GM23338 (cell line): ENCODE results near the gene ASZ1. TPM values are rescaled to one million over a fixed set of nuclear protein-coding genes. Genes with fewer than 3 reads are reported as not detected.
A peak's percentile ranks its signal among the peaks of the same experiment; 100 is the strongest.

Source experiments
- ATAC-seq: fragments of 200-7000 bp; cut with Tn5 transposase; 3 replicates; pipeline ENCODE4 v1.9.1; 2020
- DNase-seq: peaks from one replicate; pipeline ENCODE4 v3.0.0-alpha.2; 2015; ENCODE audit warnings: low spot score
- H2AFZ ChIP-seq: fragments of 200-600 bp; sonication (generic); 2 replicates; pipeline ENCODE4 v1.8.0; 2016; ENCODE audit warnings: antibody characterized with exemption, mild to moderate bottlenecking, moderate library complexity
- H3F3A ChIP-seq: fragments of 200-600 bp; sonication (generic); replicated peaks from 2 replicates; pipeline ENCODE4 v1.8.0; 2017; ENCODE audit warnings: antibody characterized with exemption, mixed run types, low read depth
- H3K27ac ChIP-seq: fragments of 200-600 bp; sonication (generic); 2 replicates; pipeline ENCODE4 v1.6.1; 2016; ENCODE audit warnings: low read depth
- H3K27me3 ChIP-seq: fragments of 200-600 bp; sonication (generic); 2 replicates; pipeline ENCODE4 v1.8.0; 2016; ENCODE audit warnings: mild to moderate bottlenecking, mixed run types, moderate library complexity; ENCODE audit not compliant: insufficient read depth
- H3K36me3 ChIP-seq: fragments of 200-600 bp; sonication (generic); 2 replicates; pipeline ENCODE4 v1.8.0; 2016; ENCODE audit warnings: mild to moderate bottlenecking; ENCODE audit not compliant: insufficient read depth
- H3K4me1 ChIP-seq: fragments of 200-600 bp; sonication (generic); 2 replicates; pipeline ENCODE4 v1.8.0; 2016; ENCODE audit warnings: mild to moderate bottlenecking, moderate library complexity; ENCODE audit not compliant: insufficient read depth
- H3K4me2 ChIP-seq: fragments of 200-600 bp; sonication (generic); 2 replicates; pipeline ENCODE4 v1.7.1; 2017; ENCODE audit warnings: mixed run types
- H3K4me3 ChIP-seq: fragments of 200-600 bp; sonication (generic); 2 replicates; pipeline ENCODE4 v1.6.1; 2016; ENCODE audit warnings: mixed run types
- H3K79me2 ChIP-seq: fragments of 200-600 bp; sonication (generic); replicated peaks from 2 replicates; pipeline ENCODE4 v1.8.0; 2017; ENCODE audit warnings: mild to moderate bottlenecking; ENCODE audit not compliant: insufficient read depth
- H3K9me2 ChIP-seq: fragments of 200-600 bp; sonication (generic); 2 replicates; pipeline ENCODE4 v1.8.0; 2017; ENCODE audit not compliant: insufficient read depth
- H4K20me1 ChIP-seq: fragments of 200-600 bp; sonication (generic); replicated peaks from 2 replicates; pipeline ENCODE4 v1.8.0; 2017; ENCODE audit warnings: mild to moderate bottlenecking; ENCODE audit not compliant: insufficient read depth
- H3K27ac Mint-ChIP-seq: 2 replicates; pipeline ENCODE4 v1.8.0; 2020; ENCODE audit warnings: inconsistent platforms, mild to moderate bottlenecking, moderate library complexity, mixed read lengths
- H3K27me3 Mint-ChIP-seq: 3 replicates; pipeline ENCODE4 v1.8.0; 2022; ENCODE audit warnings: low read depth, mild to moderate bottlenecking, moderate library complexity, mixed read lengths, inconsistent platforms; ENCODE audit not compliant: insufficient read depth, poor library complexity
- H3K36me3 Mint-ChIP-seq: 3 replicates; pipeline ENCODE4 v1.8.0; 2021; ENCODE audit warnings: low read depth, mild to moderate bottlenecking, inconsistent platforms, moderate library complexity, mixed read lengths
- H3K4me1 Mint-ChIP-seq: 3 replicates; pipeline ENCODE4 v1.8.0; 2020; ENCODE audit warnings: mild to moderate bottlenecking, inconsistent platforms, mixed read lengths
- H3K4me3 Mint-ChIP-seq: 3 replicates; pipeline ENCODE4 v1.8.0; 2021; ENCODE audit warnings: moderate library complexity, mild to moderate bottlenecking, inconsistent platforms, mixed read lengths
- H3K9me3 Mint-ChIP-seq: 3 replicates; pipeline ENCODE4 v1.8.0; 2020; ENCODE audit warnings: moderate library complexity, mild to moderate bottlenecking, inconsistent platforms, mixed read lengths
- CREB1 ChIP-seq: fragments of 250-450 bp; sonication (Bioruptor Pico); IDR thresholded peaks from 2 replicates; pipeline ENCODE4 v1.5.0; 2020; ENCODE audit warnings: low read depth, mild to moderate bottlenecking, moderate library complexity
- CTCF ChIP-seq, 2 experiments: fragments of 200-600 bp in 1 of 2; sonication (generic) in 1 of 2; conservative IDR thresholded peaks; 2 replicates each; pipeline versions ENCODE4 v1.5.1 to v1.6.1; 2016 to 2017; ENCODE audit warnings: antibody characterized with exemption in 2 of 2, low read depth in 2 of 2, mild to moderate bottlenecking in 2 of 2, moderate library complexity in 1 of 2
- REST ChIP-seq: IDR thresholded peaks from one replicate; pipeline ENCODE4 v1.6.1; 2018; ENCODE audit warnings: antibody characterized with exemption; ENCODE audit not compliant: unreplicated experiment
- polyA plus RNA-seq: library from polyadenylated mRNA; unstranded; fragments of >200 nt; fragmentation: Nextera tagmentation; extraction: Ambion mirVana; gene quantifications from 2 replicates; pipeline ENCODE4 v1.2.1, GENCODE V29; 2016
- total RNA-seq: library from RNA; depleted of rRNA; stranded (reverse); fragments of >200 nt; shearing (Covaris generic); gene quantifications from 2 replicates; pipeline ENCODE4 v1.2.3, GENCODE V29; 2014

Gene ASZ1
- total and polyA plus RNA-seq, 2 experiments from 2014 or later = not detected

GRCh38 chr7:117338020-117338419 is 89.3 kb downstream of the ASZ1 start (continued):
- TF ChIP-seq REST = no peak
- TF ChIP-seq CREB1 (CRISPR knock-in tag) = no peak

- Histone ChIP-seq H3F3A (no peaks in the 10 kb centered on the region), H3K9me2 (0 out of 2 replicates have a peak, but pooled peaks cover 4% of the 10 kb centered on the region), H3K4me1 (no peaks in the 10 kb centered on the region), H3K4me3 (no peak overlapping the region), H3K27ac (no peak overlapping the region), H3K79me2 (no peaks in the 10 kb centered on the region), H3K4me2 (no peak overlapping the region), H3K27me3 (no peaks in the 10 kb centered on the region), H4K20me1 (no peaks in the 10 kb centered on the region), H3K36me3 (no peaks in the 10 kb centered on the region), H2AFZ (no peak overlapping the region)
- Mint-ChIP-seq H3K4me1 (no peaks in the 10 kb centered on the region), H3K36me3 (no peaks in the 10 kb centered on the region), H3K27ac (no peak overlapping the region), H3K9me3 (no peaks in the 10 kb centered on the region), H3K27me3 (no peaks in the 10 kb centered on the region), H3K4me3 (no peak overlapping the region)
- peak in 1 of 2 experiments; percentile 36; a peak in 3 of 4 replicates for TF ChIP-seq CTCF (conservative IDR thresholded peaks at IDR 0.05; ENCODE audit: low read depth in 2 of 2)
- TF ChIP-seq REST = no peak
- DNase-seq (peak; percentile 42), ATAC-seq (no peak)
These were observed 94.1 kb downstream of the ASZ1 start for GRCh38 chr7:117333168-117333567.
